ENCODE measurements around the gene LSP1.
"Not testable (repeated sequence)": the region's sequence is repeated elsewhere in the genome, so short reads cannot be mapped to it uniquely, and the experiment has no call there.

The LSP1 gene

GRCh38 chr11:1852877-1853276, at the start of gene LSP1:
LSP1 (plus strand) TSS chr11:1853084; CDS start chr11:1853145, 61 bp downstream.
- peaks cover 50% of the 10 kb centered on the region for H3K79me2 ChIP-seq (ENCODE audit: low read length)
- H3K36me3 ChIP-seq (replicated peaks; ENCODE audit: insufficient read depth, low read length): no peaks in the 10 kb centered on the region
- H3K27ac ChIP-seq (ENCODE audit: low read length): peak within 1 kb of the TSS; percentile 100
- H3K27me3 ChIP-seq (replicated peaks; ENCODE audit: insufficient read depth, low read length): no peaks in the 10 kb centered on the region; the same call in 1 of the 2 replicates
- no peak for TF ChIP-seq EZH2phosphoT487 (IDR thresholded peaks at IDR 0.05; ENCODE audit: low read length)
- no peak for TF ChIP-seq CTCF (IDR thresholded peaks at IDR 0.05; ENCODE audit: low read length)
- no peak for TF ChIP-seq EZH2 (optimal IDR thresholded peaks at IDR 0.05; ENCODE audit: low read depth, low read length)
- H3K4me2 ChIP-seq (ENCODE audit: low read depth, low read length): peak within 1 kb of the TSS; percentile 88
- no peaks in the 10 kb centered on the region; the same call in 1 of the 2 replicates for H4K20me1 ChIP-seq (ENCODE audit: insufficient read depth, low read length)
- peak within 1 kb of the TSS; percentile 74 for H3K4me3 ChIP-seq (ENCODE audit: low read length)
- H3K9ac ChIP-seq (ENCODE audit: low read length): peak within 1 kb of the TSS; percentile 86
- H3K9me3 ChIP-seq (replicated peaks; ENCODE audit: insufficient read depth, low read length): no peaks in the 10 kb centered on the region
- peak within 1 kb of the TSS; percentile 90; the same call in 1 of the 2 replicates for H2AFZ ChIP-seq (ENCODE audit: low read length)
- H3F3A ChIP-seq (ENCODE audit: insufficient read depth, low read length): peaks cover 14% of the 10 kb centered on the region
- peak; percentile 88 for DNase-seq
- peaks cover 46% of the 10 kb centered on the region for H3K4me1 ChIP-seq (ENCODE audit: low read length)
- H3K9me2 ChIP-seq (replicated peaks; ENCODE audit: insufficient read depth, low read length): no peaks in the 10 kb centered on the region

GRCh38 chr11:1803246-1803645, 49.6 kb upstream of the LSP1 start:
- H3K9me2 ChIP-seq (replicated peaks; ENCODE audit: insufficient read depth, low read length): no peaks in the 10 kb centered on the region
- H4K20me1 ChIP-seq (ENCODE audit: insufficient read depth, low read length): no peaks in the 10 kb centered on the region
- peaks cover 97% of the 10 kb centered on the region for H3K27me3 ChIP-seq (replicated peaks; ENCODE audit: insufficient read depth, low read length)
- H3K4me2 ChIP-seq (ENCODE audit: low read depth, low read length): no peak overlapping the region
- no peaks in the 10 kb centered on the region for H3K4me1 ChIP-seq (ENCODE audit: low read length)
- no peaks in the 10 kb centered on the region for H3K36me3 ChIP-seq (replicated peaks; ENCODE audit: insufficient read depth, low read length)
- no peak overlapping the region for H3K9ac ChIP-seq (ENCODE audit: low read length)
- H3F3A ChIP-seq (ENCODE audit: insufficient read depth, low read length): no peaks in the 10 kb centered on the region
- no peaks in the 10 kb centered on the region for H3K79me2 ChIP-seq (ENCODE audit: low read length)
- no peak for DNase-seq
- no peak overlapping the region for H3K4me3 ChIP-seq (ENCODE audit: low read length)
- no peak overlapping the region for H3K27ac ChIP-seq (ENCODE audit: low read length)
- no peak overlapping the region for H2AFZ ChIP-seq (ENCODE audit: low read length)
- no peaks in the 10 kb centered on the region for H3K9me3 ChIP-seq (replicated peaks; ENCODE audit: insufficient read depth, low read length)
- TF ChIP-seq EZH2 (optimal IDR thresholded peaks at IDR 0.05; ENCODE audit: low read depth, low read length) (no peak), EZH2phosphoT487 (IDR thresholded peaks at IDR 0.05; ENCODE audit: low read length) (no peak), CTCF (IDR thresholded peaks at IDR 0.05; ENCODE audit: low read length) (no peak)

GRCh38 chr11:1803835-1804519, 48.9 kb upstream of the LSP1 start:
- H3K27me3 ChIP-seq (replicated peaks; ENCODE audit: insufficient read depth, low read length): peaks cover 96% of the 10 kb centered on the region
- not testable (repeated sequence) for H3K9me3 ChIP-seq (replicated peaks; ENCODE audit: insufficient read depth, low read length); H3K79me2 ChIP-seq (ENCODE audit: low read length); H3F3A ChIP-seq (ENCODE audit: insufficient read depth, low read length); H3K36me3 ChIP-seq (replicated peaks; ENCODE audit: insufficient read depth, low read length); H3K4me1 ChIP-seq (ENCODE audit: low read length); H3K9me2 ChIP-seq (replicated peaks; ENCODE audit: insufficient read depth, low read length); H3K27ac ChIP-seq (ENCODE audit: low read length); H3K4me3 ChIP-seq (ENCODE audit: low read length); H4K20me1 ChIP-seq (ENCODE audit: insufficient read depth, low read length); H3K4me2 ChIP-seq (ENCODE audit: low read depth, low read length); H2AFZ ChIP-seq (ENCODE audit: low read length); DNase-seq; H3K9ac ChIP-seq (ENCODE audit: low read length)

GRCh38 chr11:1805525-1805924, 47.4 kb upstream of the LSP1 start:
- H3F3A ChIP-seq (ENCODE audit: insufficient read depth, low read length): no peaks in the 10 kb centered on the region
- no peak for DNase-seq

More at GRCh38 chr11:1805525-1805924, 47.4 kb upstream of the LSP1 start:
- H2AFZ ChIP-seq (ENCODE audit: low read length): no peak overlapping the region
- no peak for TF ChIP-seq EZH2 (optimal IDR thresholded peaks at IDR 0.05; ENCODE audit: low read depth, low read length)
- no peak for TF ChIP-seq EZH2phosphoT487 (IDR thresholded peaks at IDR 0.05; ENCODE audit: low read length)
- TF ChIP-seq CTCF (IDR thresholded peaks at IDR 0.05; ENCODE audit: low read length): no peak
- no peak overlapping the region for H3K4me2 ChIP-seq (ENCODE audit: low read depth, low read length)
- peaks cover 96% of the 10 kb centered on the region for H3K27me3 ChIP-seq (replicated peaks; ENCODE audit: insufficient read depth, low read length)
- H3K27ac ChIP-seq (ENCODE audit: low read length): no peak overlapping the region
- no peaks in the 10 kb centered on the region for H4K20me1 ChIP-seq (ENCODE audit: insufficient read depth, low read length)
- H3K36me3 ChIP-seq (replicated peaks; ENCODE audit: insufficient read depth, low read length): no peaks in the 10 kb centered on the region
- no peaks in the 10 kb centered on the region for H3K9me3 ChIP-seq (replicated peaks; ENCODE audit: insufficient read depth, low read length)
- H3K9me2 ChIP-seq (replicated peaks; ENCODE audit: insufficient read depth, low read length): no peaks in the 10 kb centered on the region
- no peaks in the 10 kb centered on the region for H3K4me1 ChIP-seq (ENCODE audit: low read length)
- no peak overlapping the region for H3K9ac ChIP-seq (ENCODE audit: low read length)
- H3K4me3 ChIP-seq (ENCODE audit: low read length): no peak overlapping the region
- H3K79me2 ChIP-seq (ENCODE audit: low read length): no peaks in the 10 kb centered on the region

Measured in MM.1S (cell line).